ENCODE results near the gene TLE7.
A peak's percentile ranks its signal among the peaks of the same experiment; 100 is the strongest.

Gene TLE7

GRCh38 chr16:71442051-71442440 is at the start of gene TLE7:
Gene TLE7, minus strand, starts transcription at chr16:71442054. Its CDS starts 8,730 bp downstream, at chr16:71433324.
- Histone ChIP-seq H3K4me1 (ENCODE audit: control insufficient read depth, insufficient read depth, low read length, unreplicated experiment) (no peaks in the 10 kb centered on the region), H2AFZ (ENCODE audit: low read length, unreplicated experiment) (no peak within 1 kb of the TSS), H3K27ac (ENCODE audit: low read depth, low read length) (no peak within 1 kb of the TSS), H3K36me3 (ENCODE audit: insufficient read depth, low read length) (peaks cover 5% of the 10 kb centered on the region), H3K79me2 (ENCODE audit: control insufficient read depth, insufficient read depth, low read length, unreplicated experiment) (no peaks in the 10 kb centered on the region), H3K4me3 (ENCODE audit: low read depth, low read length) (peak within 1 kb of the TSS; percentile 43; the same call in 1 of the 2 replicates), H3K27me3 (ENCODE audit: insufficient read depth, low read length) (peaks cover 25% of the 10 kb centered on the region)

GRCh38 chr16:71491054-71491453 is 49.2 kb upstream of the TLE7 start:
- Histone ChIP-seq H3K27ac (ENCODE audit: low read depth, low read length) (no peak overlapping the region), H3K27me3 (ENCODE audit: insufficient read depth, low read length) (no peaks in the 10 kb centered on the region), H3K4me3 (ENCODE audit: low read depth, low read length) (no peak overlapping the region), H3K4me1 (ENCODE audit: control insufficient read depth, insufficient read depth, low read length, unreplicated experiment) (no peaks in the 10 kb centered on the region), H3K36me3 (ENCODE audit: insufficient read depth, low read length) (no peaks in the 10 kb centered on the region), H2AFZ (ENCODE audit: low read length, unreplicated experiment) (no peak overlapping the region), H3K79me2 (ENCODE audit: control insufficient read depth, insufficient read depth, low read length, unreplicated experiment) (no peaks in the 10 kb centered on the region)

GRCh38 chr16:71490361-71490760 is 48.5 kb upstream of the TLE7 start:
- Histone ChIP-seq H3K4me3 (ENCODE audit: low read depth, low read length) (no peak overlapping the region), H3K36me3 (ENCODE audit: insufficient read depth, low read length) (no peaks in the 10 kb centered on the region), H3K4me1 (ENCODE audit: control insufficient read depth, insufficient read depth, low read length, unreplicated experiment) (no peaks in the 10 kb centered on the region), H3K79me2 (ENCODE audit: control insufficient read depth, insufficient read depth, low read length, unreplicated experiment) (no peaks in the 10 kb centered on the region), H3K27ac (ENCODE audit: low read depth, low read length) (no peak overlapping the region), H3K27me3 (ENCODE audit: insufficient read depth, low read length) (no peaks in the 10 kb centered on the region), H2AFZ (ENCODE audit: low read length, unreplicated experiment) (no peak overlapping the region)

GRCh38 chr16:71489122-71489521 is 47.3 kb upstream of the TLE7 start, which contains the start of gene ZNF19:
Gene ZNF19, minus strand, starts transcription at chr16:71489324. Its CDS starts 7,210 bp downstream, at chr16:71482114.
- H3K4me3 ChIP-seq (ENCODE audit: low read depth, low read length), result no peak within 1 kb of the TSS
- H3K27me3 ChIP-seq (ENCODE audit: insufficient read depth, low read length), result no peaks in the 10 kb centered on the region
- no peak within 1 kb of the TSS for H2AFZ ChIP-seq (ENCODE audit: low read length, unreplicated experiment)
- no peaks in the 10 kb centered on the region for H3K79me2 ChIP-seq (ENCODE audit: control insufficient read depth, insufficient read depth, low read length, unreplicated experiment)
- H3K36me3 ChIP-seq (ENCODE audit: insufficient read depth, low read length), result no peaks in the 10 kb centered on the region
- H3K27ac ChIP-seq (ENCODE audit: low read depth, low read length), result no peak within 1 kb of the TSS
- no peaks in the 10 kb centered on the region for H3K4me1 ChIP-seq (ENCODE audit: control insufficient read depth, insufficient read depth, low read length, unreplicated experiment)

GRCh38 chr16:71484006-71484893 is 42.4 kb upstream of the TLE7 start:
- no peaks in the 10 kb centered on the region for H3K79me2 ChIP-seq (ENCODE audit: control insufficient read depth, insufficient read depth, low read length, unreplicated experiment)
- no peaks in the 10 kb centered on the region for H3K27me3 ChIP-seq (ENCODE audit: insufficient read depth, low read length)
- no peaks in the 10 kb centered on the region for H3K36me3 ChIP-seq (ENCODE audit: insufficient read depth, low read length)
- H3K4me3 ChIP-seq (ENCODE audit: low read depth, low read length), result peak overlapping the region; percentile 86
- peaks cover 8% of the 10 kb centered on the region for H3K4me1 ChIP-seq (ENCODE audit: control insufficient read depth, insufficient read depth, low read length, unreplicated experiment)
- H3K27ac ChIP-seq (ENCODE audit: low read depth, low read length), result peak overlapping the region; percentile 95
- H2AFZ ChIP-seq (ENCODE audit: low read length, unreplicated experiment), result peak overlapping the region; percentile 66

GRCh38 chr16:71482569-71482968 is 40.7 kb upstream of the TLE7 start:
- no peak overlapping the region for H2AFZ ChIP-seq (ENCODE audit: low read length, unreplicated experiment)
- no peak overlapping the region for H3K27ac ChIP-seq (ENCODE audit: low read depth, low read length)
- no peak overlapping the region for H3K4me3 ChIP-seq (ENCODE audit: low read depth, low read length)
- no peaks in the 10 kb centered on the region for H3K79me2 ChIP-seq (ENCODE audit: control insufficient read depth, insufficient read depth, low read length, unreplicated experiment)
- peaks cover 8% of the 10 kb centered on the region for H3K4me1 ChIP-seq (ENCODE audit: control insufficient read depth, insufficient read depth, low read length, unreplicated experiment)
- H3K27me3 ChIP-seq (ENCODE audit: insufficient read depth, low read length), result no peaks in the 10 kb centered on the region
- peaks cover 11% of the 10 kb centered on the region for H3K36me3 ChIP-seq (ENCODE audit: insufficient read depth, low read length)

GRCh38 chr16:71480956-71481355 is 39.1 kb upstream of the TLE7 start:
- no peak overlapping the region for H3K27ac ChIP-seq (ENCODE audit: low read depth, low read length)
- H3K36me3 ChIP-seq (ENCODE audit: insufficient read depth, low read length), result peaks cover 27% of the 10 kb centered on the region
- H3K79me2 ChIP-seq (ENCODE audit: control insufficient read depth, insufficient read depth, low read length, unreplicated experiment), result no peaks in the 10 kb centered on the region
- H2AFZ ChIP-seq (ENCODE audit: low read length, unreplicated experiment), result no peak overlapping the region
- peaks cover 8% of the 10 kb centered on the region for H3K4me1 ChIP-seq (ENCODE audit: control insufficient read depth, insufficient read depth, low read length, unreplicated experiment)
- no peak overlapping the region for H3K4me3 ChIP-seq (ENCODE audit: low read depth, low read length)
- no peaks in the 10 kb centered on the region for H3K27me3 ChIP-seq (ENCODE audit: insufficient read depth, low read length)

GRCh38 chr16:71479420-71479819 is 37.6 kb upstream of the TLE7 start:
- no peak overlapping the region for H3K4me3 ChIP-seq (ENCODE audit: low read depth, low read length)
- H2AFZ ChIP-seq (ENCODE audit: low read length, unreplicated experiment), result no peak overlapping the region
- H3K27me3 ChIP-seq (ENCODE audit: insufficient read depth, low read length), result no peaks in the 10 kb centered on the region

GRCh38 chr16:71476457-71477124 is 34.7 kb upstream of the TLE7 start:
- H3K4me1 ChIP-seq (ENCODE audit: control insufficient read depth, insufficient read depth, low read length, unreplicated experiment), result peaks cover 39% of the 10 kb centered on the region
- H3K27me3 ChIP-seq (ENCODE audit: insufficient read depth, low read length), result no peaks in the 10 kb centered on the region
- peaks cover 35% of the 10 kb centered on the region for H3K36me3 ChIP-seq (ENCODE audit: insufficient read depth, low read length)
- no peaks in the 10 kb centered on the region for H3K79me2 ChIP-seq (ENCODE audit: control insufficient read depth, insufficient read depth, low read length, unreplicated experiment)
- no peak overlapping the region for H2AFZ ChIP-seq (ENCODE audit: low read length, unreplicated experiment)
- H3K4me3 ChIP-seq (ENCODE audit: low read depth, low read length), result no peak overlapping the region
- H3K27ac ChIP-seq (ENCODE audit: low read depth, low read length), result peak overlapping the region; percentile 95; the same call in 1 of the 2 replicates

More at GRCh38 chr16:71479420-71479819, 37.6 kb upstream of the TLE7 start:
- Histone ChIP-seq H3K27ac (ENCODE audit: low read depth, low read length) (no peak overlapping the region), H3K36me3 (ENCODE audit: insufficient read depth, low read length) (peaks cover 35% of the 10 kb centered on the region), H3K79me2 (ENCODE audit: control insufficient read depth, insufficient read depth, low read length, unreplicated experiment) (no peaks in the 10 kb centered on the region), H3K4me1 (ENCODE audit: control insufficient read depth, insufficient read depth, low read length, unreplicated experiment) (peaks cover 20% of the 10 kb centered on the region)

GRCh38 chr16:71474864-71475263 is 33.0 kb upstream of the TLE7 start:
- Histone ChIP-seq H3K4me1 (ENCODE audit: control insufficient read depth, insufficient read depth, low read length, unreplicated experiment) (peaks cover 41% of the 10 kb centered on the region), H3K4me3 (ENCODE audit: low read depth, low read length) (peak overlapping the region; percentile 39; the same call in 1 of the 2 replicates), H3K79me2 (ENCODE audit: control insufficient read depth, insufficient read depth, low read length, unreplicated experiment) (no peaks in the 10 kb centered on the region), H3K27ac (ENCODE audit: low read depth, low read length) (peak overlapping the region; percentile 95), H3K36me3 (ENCODE audit: insufficient read depth, low read length) (peaks cover 35% of the 10 kb centered on the region), H3K27me3 (ENCODE audit: insufficient read depth, low read length) (no peaks in the 10 kb centered on the region), H2AFZ (ENCODE audit: low read length, unreplicated experiment) (no peak overlapping the region)

Data from ACC112 (cell line).